ENCODE data around the gene HOXA7.

- TF ChIP-seq, protein P1, sequence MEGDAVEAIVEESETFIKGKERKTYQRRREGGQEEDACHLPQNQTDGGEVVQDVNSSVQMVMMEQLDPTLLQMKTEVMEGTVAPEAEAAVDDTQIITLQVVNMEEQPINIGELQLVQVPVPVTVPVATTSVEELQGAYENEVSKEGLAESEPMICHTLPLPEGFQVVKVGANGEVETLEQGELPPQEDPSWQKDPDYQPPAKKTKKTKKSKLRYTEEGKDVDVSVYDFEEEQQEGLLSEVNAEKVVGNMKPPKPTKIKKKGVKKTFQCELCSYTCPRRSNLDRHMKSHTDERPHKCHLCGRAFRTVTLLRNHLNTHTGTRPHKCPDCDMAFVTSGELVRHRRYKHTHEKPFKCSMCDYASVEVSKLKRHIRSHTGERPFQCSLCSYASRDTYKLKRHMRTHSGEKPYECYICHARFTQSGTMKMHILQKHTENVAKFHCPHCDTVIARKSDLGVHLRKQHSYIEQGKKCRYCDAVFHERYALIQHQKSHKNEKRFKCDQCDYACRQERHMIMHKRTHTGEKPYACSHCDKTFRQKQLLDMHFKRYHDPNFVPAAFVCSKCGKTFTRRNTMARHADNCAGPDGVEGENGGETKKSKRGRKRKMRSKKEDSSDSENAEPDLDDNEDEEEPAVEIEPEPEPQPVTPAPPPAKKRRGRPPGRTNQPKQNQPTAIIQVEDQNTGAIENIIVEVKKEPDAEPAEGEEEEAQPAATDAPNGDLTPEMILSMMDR (IDR thresholded peaks at IDR 0.05) = no peak
- no peak for TF ChIP-seq POLR2A (IDR thresholded peaks at IDR 0.05)
These were observed 15.1 kb downstream of the HOXA7 start for GRCh38 chr7:27141137-27141922.

All from ovary (tissue), 3 donors.